Measurements from ENCODE around the gene XAGE1A. TPM values are rescaled to one million over a fixed set of nuclear protein-coding genes. Genes with fewer than 3 reads are reported as not detected.
"Not testable (repeated sequence)": the region's sequence is repeated elsewhere in the genome, so short reads cannot be mapped to it uniquely, and the experiment has no call there.

The XAGE1A gene, protein sequence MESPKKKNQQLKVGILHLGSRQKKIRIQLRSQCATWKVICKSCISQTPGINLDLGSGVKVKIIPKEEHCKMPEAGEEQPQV
- not detected for polyA plus RNA-seq (2012; ENCODE audit: insufficient read depth, insufficient read length, low read depth)

DNA sequence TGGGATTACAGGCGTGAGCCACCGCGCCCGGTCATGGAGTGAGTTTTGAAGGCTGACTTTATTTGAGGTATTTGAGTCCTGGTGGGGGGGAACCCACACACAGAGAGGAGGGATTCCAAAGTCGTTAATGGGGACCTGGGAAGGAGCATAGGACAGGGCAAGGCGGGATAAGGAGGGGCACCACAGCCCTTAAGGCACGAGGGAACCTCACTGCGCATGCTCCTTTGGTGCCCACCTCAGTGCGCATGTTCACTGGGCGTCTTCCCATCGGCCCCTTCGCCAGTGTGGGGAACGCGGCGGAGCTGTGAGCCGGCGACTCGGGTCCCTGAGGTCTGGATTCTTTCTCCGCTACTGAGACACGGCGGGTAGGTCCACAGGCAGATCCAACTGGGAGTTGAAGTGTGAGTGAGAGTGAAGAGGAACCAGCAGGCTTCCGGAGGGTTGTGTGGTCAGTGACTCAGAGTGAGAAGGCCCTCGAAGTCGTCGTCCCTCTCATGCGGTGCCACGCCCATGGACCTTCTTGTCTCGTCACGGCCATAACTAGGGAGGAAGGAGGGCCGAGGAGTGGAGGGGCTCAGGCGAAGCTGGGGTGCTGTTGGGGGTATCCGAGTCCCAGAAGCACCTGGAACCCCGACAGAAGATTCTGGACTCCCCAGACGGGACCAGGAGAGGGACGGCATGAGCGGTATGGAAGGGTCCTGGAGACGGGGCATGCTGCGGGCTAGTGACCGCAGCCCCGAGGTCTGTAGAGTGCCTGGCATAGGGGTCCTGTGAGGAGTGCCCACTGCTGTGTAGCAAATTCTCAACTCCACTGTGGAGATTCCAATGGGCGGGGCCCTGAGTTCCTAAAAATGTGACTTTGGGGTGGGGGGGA is at the start of gene XAGE1A:
Gene XAGE1A, plus strand, starts transcription at position 264 of the 874 bp plus-strand sequence. CDS start 1,554 bp downstream, outside the sequence.
- H3K27me3 ChIP-seq; H3K4me1 ChIP-seq; H3K36me3 ChIP-seq; DNase-seq; H3K4me3 ChIP-seq (ENCODE audit: low read depth, low read length); H3K9me3 ChIP-seq: not testable (repeated sequence)

DNA sequence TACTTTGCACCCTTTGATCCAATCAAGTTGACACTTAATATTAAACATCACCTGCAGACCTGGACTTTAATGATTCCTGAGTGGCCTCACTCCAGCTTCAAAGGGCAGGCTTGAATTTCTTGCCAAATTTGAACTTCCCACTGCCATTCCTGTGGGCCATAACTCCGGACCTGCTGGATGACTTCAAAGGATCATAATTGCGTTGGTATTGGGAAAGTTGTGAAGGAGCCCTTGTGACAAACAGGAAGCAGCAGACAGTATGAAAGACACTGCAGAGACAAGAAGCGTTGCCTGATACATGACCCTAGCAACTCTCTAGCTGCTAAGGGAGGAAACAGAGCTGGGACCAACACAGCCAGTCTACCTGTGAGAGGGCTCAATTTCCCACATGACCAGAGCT is 43.6 kb upstream of the XAGE1A start:
- not testable (repeated sequence) for H3K9me3 ChIP-seq; H3K36me3 ChIP-seq; H3K27me3 ChIP-seq; H3K4me1 ChIP-seq; DNase-seq; H3K4me3 ChIP-seq (ENCODE audit: low read depth, low read length)

GRCh38 chrX:52471301-52471700 is 24.3 kb upstream of the XAGE1A start:
- H3K9me3 ChIP-seq; H3K36me3 ChIP-seq; H3K4me3 ChIP-seq (ENCODE audit: low read depth, low read length); H3K27me3 ChIP-seq; H3K4me1 ChIP-seq; DNase-seq: not testable (repeated sequence)

GRCh38 chrX:52496419-52496772 is 788 bp downstream of the XAGE1A start:
- not testable (repeated sequence) for H3K27me3 ChIP-seq; H3K36me3 ChIP-seq; H3K4me1 ChIP-seq; H3K4me3 ChIP-seq (ENCODE audit: low read depth, low read length); H3K9me3 ChIP-seq; DNase-seq

GRCh38 chrX:52501362-52501761 is 5.8 kb downstream of the XAGE1A start:
- not testable (repeated sequence) for H3K4me3 ChIP-seq (ENCODE audit: low read depth, low read length); H3K27me3 ChIP-seq; H3K9me3 ChIP-seq; DNase-seq; H3K36me3 ChIP-seq; H3K4me1 ChIP-seq

GRCh38 chrX:52504551-52504950 is 8.9 kb downstream of the XAGE1A start:
- no peak overlapping the region for H3K4me3 ChIP-seq (ENCODE audit: low read depth, low read length)
- H3K36me3 ChIP-seq: no peaks in the 10 kb centered on the region
- no peaks in the 10 kb centered on the region for H3K4me1 ChIP-seq
- no peaks in the 10 kb centered on the region for H3K27me3 ChIP-seq
- H3K9me3 ChIP-seq: no peaks in the 10 kb centered on the region
- TF ChIP-seq, protein P1, sequence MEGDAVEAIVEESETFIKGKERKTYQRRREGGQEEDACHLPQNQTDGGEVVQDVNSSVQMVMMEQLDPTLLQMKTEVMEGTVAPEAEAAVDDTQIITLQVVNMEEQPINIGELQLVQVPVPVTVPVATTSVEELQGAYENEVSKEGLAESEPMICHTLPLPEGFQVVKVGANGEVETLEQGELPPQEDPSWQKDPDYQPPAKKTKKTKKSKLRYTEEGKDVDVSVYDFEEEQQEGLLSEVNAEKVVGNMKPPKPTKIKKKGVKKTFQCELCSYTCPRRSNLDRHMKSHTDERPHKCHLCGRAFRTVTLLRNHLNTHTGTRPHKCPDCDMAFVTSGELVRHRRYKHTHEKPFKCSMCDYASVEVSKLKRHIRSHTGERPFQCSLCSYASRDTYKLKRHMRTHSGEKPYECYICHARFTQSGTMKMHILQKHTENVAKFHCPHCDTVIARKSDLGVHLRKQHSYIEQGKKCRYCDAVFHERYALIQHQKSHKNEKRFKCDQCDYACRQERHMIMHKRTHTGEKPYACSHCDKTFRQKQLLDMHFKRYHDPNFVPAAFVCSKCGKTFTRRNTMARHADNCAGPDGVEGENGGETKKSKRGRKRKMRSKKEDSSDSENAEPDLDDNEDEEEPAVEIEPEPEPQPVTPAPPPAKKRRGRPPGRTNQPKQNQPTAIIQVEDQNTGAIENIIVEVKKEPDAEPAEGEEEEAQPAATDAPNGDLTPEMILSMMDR (IDR thresholded peaks at IDR 0.05; ENCODE audit: low read depth, low read length): no peak
- no peak for DNase-seq

- Histone ChIP-seq H3K9me3 (no peaks in the 10 kb centered on the region), H3K4me1 (no peaks in the 10 kb centered on the region), H3K36me3 (no peaks in the 10 kb centered on the region), H3K4me3 (ENCODE audit: low read depth, low read length) (no peak overlapping the region), H3K27me3 (no peaks in the 10 kb centered on the region)
- TF ChIP-seq, protein P1 (IDR thresholded peaks at IDR 0.05; ENCODE audit: low read depth, low read length): no peak
- DNase-seq: no peak
Measured at GRCh38 chrX:52507331-52507730, 11.7 kb downstream of the XAGE1A start.

- DNase-seq: no peak
- TF ChIP-seq, protein P1 (IDR thresholded peaks at IDR 0.05; ENCODE audit: low read depth, low read length): no peak
Measured at GRCh38 chrX:52509916-52510315, 14.3 kb downstream of the XAGE1A start.

DNA sequence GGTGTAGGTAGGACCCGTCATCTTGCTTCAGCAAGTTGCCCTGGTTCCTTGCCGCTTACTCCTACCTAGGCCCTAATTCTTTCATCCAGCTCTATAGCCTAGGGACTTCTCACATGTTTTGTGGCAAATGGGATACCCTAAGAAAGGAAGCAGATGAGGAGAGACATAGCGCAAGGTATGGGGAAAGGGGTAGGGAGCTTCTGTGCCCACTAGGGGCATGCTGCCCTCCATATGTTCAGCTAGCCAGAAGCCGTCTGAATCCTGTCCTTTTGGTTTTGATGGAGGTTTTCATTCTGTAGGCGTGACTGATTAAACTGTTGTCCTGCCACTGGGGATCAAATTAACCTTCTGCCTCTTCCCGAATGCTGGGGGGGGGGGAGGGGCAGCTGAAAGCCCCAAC is 15.5 kb downstream of the XAGE1A start:
- not testable (repeated sequence) for H3K4me3 ChIP-seq (ENCODE audit: low read depth, low read length); DNase-seq; H3K4me1 ChIP-seq; H3K36me3 ChIP-seq; H3K9me3 ChIP-seq; H3K27me3 ChIP-seq

More at GRCh38 chrX:52509916-52510315, 14.3 kb downstream of the XAGE1A start:
- no peaks in the 10 kb centered on the region for H3K36me3 ChIP-seq
- no peak overlapping the region for H3K4me3 ChIP-seq (ENCODE audit: low read depth, low read length)
- H3K9me3 ChIP-seq: no peaks in the 10 kb centered on the region
- no peaks in the 10 kb centered on the region for H3K4me1 ChIP-seq
- no peaks in the 10 kb centered on the region for H3K27me3 ChIP-seq

DNA sequence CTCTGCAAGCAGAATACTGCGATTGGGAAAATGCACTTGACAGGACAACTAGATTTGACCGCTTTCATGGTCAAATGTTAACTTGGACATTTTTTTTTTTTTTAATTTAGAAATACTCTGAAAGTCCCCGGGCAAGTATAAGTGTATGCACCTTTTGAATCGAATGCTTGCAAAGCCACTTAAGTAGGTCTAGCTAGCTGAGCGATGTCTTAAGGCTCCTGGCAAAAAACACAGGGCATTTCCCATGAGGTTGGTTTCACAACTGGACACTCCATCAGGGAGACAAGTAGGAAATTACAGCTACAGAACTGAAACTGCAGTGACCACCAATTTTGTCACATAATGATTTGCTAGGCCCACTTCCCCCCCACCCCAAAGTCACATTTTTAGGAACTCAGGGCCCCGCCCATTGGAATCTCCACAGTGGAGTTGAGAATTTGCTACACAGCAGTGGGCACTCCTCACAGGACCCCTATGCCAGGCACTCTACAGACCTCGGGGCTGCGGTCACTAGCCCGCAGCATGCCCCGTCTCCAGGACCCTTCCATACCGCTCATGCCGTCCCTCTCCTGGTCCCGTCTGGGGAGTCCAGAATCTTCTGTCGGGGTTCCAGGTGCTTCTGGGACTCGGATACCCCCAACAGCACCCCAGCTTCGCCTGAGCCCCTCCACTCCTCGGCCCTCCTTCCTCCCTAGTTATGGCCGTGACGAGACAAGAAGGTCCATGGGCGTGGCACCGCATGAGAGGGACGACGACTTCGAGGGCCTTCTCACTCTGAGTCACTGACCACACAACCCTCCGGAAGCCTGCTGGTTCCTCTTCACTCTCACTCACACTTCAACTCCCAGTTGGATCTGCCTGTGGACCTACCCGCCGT is 20.7 kb downstream of the XAGE1A start:
- DNase-seq; H3K4me3 ChIP-seq (ENCODE audit: low read depth, low read length); H3K36me3 ChIP-seq; H3K9me3 ChIP-seq; H3K4me1 ChIP-seq; H3K27me3 ChIP-seq: not testable (repeated sequence)

- not testable (repeated sequence) for H3K36me3 ChIP-seq; H3K4me3 ChIP-seq (ENCODE audit: low read depth, low read length); DNase-seq
Measured at GRCh38 chrX:52516987-52517325, 21.3 kb downstream of the XAGE1A start, which contains the start of gene XAGE1B. XAGE1B (minus strand) TSS chrX:52517063; CDS start chrX:52515527, 1,536 bp downstream.

DNA sequence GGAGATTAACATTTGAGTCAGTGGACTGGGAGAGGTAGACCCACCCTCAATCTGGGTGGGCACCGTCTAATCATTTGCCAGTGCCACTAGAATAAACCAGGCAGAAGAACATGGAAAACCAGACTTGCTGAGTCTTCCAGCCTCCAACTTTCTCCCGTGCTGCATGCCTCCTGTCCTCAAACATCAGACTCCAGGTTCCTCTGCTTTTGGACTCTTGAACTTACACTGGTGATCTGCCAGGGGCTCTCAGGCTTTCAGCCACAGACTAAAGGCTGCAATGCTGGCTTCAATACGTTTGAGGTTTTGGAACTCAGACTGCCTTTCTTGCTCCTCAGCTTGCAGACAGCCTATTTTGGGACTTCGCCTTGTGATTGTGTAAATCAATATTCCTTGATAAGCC is 45.4 kb downstream of the XAGE1A start:
- H3K36me3 ChIP-seq; H3K4me3 ChIP-seq (ENCODE audit: low read depth, low read length); H3K4me1 ChIP-seq; H3K9me3 ChIP-seq; DNase-seq; H3K27me3 ChIP-seq: not testable (repeated sequence)

More at GRCh38 chrX:52516987-52517325, 21.3 kb downstream of the XAGE1A start, which contains the start of gene XAGE1B:
- H3K4me1 ChIP-seq, H3K9me3 ChIP-seq, H3K27me3 ChIP-seq: not testable (repeated sequence)
